Endothelial cell of umbilical vein (primary cell): ENCODE results near the gene WTAP. TPM values are rescaled to one million over a fixed set of nuclear protein-coding genes. Genes with fewer than 3 reads are reported as not detected.

ENCODE experiments used
- BruUV-seq: library from RNA; stranded (reverse); fragments of 400-500 nt; replicated peaks from 2 replicates; lab custom pipeline; 2021; lab: Mats Ljungman, UMichigan
- CTCF ChIA-PET: fragments of 300-600, 350-600 bp; sonication (Branson Sonifier 250); formaldehyde crosslinking; loops from one replicate; lab custom pipeline; 2021; ENCODE audit warnings: antibody characterized with exemption, inconsistent platforms; lab: Charles Lee
- POLR2A ChIA-PET: fragments of 300-600, 350-600 bp; sonication (Branson Sonifier 250); formaldehyde crosslinking; loops from one replicate; lab custom pipeline; 2021; ENCODE audit warnings: antibody characterized with exemption, inconsistent platforms; lab: Charles Lee
- DNase-seq: peaks from one replicate; pipeline ENCODE4 v3.0.0-alpha.2; 2011; ENCODE audit warnings: low read depth, low spot score
- FAIRE-seq: peaks from 2 replicates; lab custom pipeline; 2011; peaks lifted over from hg19 to GRCh38; lab: Jason Lieb, UNC
- H2AFZ ChIP-seq: 2 replicates; pipeline ENCODE4 v1.6.0; 2012; ENCODE audit warnings: low read depth, low read length, control low read depth, inconsistent platforms
- H3K27ac ChIP-seq: 2 replicates; pipeline ENCODE4 v1.5.1; 2011; ENCODE audit warnings: low read depth, mild to moderate bottlenecking, control low read depth, low read length, moderate library complexity; ENCODE audit not compliant: insufficient read depth
- H3K27me3 ChIP-seq, 2 experiments: 2 replicates each; pipeline versions ENCODE4 v1.6.0 to v1.6.1; 2011; ENCODE audit warnings: low read length in 2 of 2, mixed read lengths in 1 of 2; ENCODE audit not compliant: control insufficient read depth in 2 of 2, insufficient read depth in 2 of 2
- H3K36me3 ChIP-seq, 2 experiments: 2 replicates in 1 of 2; 3 replicates in 1 of 2; pipeline ENCODE4 v1.5.1; 2011; ENCODE audit warnings: low read length in 2 of 2, mild to moderate bottlenecking in 1 of 2, moderate library complexity in 1 of 2; ENCODE audit not compliant: control insufficient read depth in 2 of 2, insufficient read depth in 2 of 2; ENCODE audit errors: extremely low read depth in 1 of 2
- H3K4me1 ChIP-seq: 3 replicates; pipeline ENCODE4 v1.5.1; 2011; ENCODE audit warnings: mild to moderate bottlenecking, low read length; ENCODE audit not compliant: control insufficient read depth, insufficient read depth; ENCODE audit errors: extremely low read depth
- H3K4me2 ChIP-seq: 2 replicates; pipeline ENCODE4 v1.6.1; 2011; ENCODE audit warnings: low read length, control low read depth, mixed read lengths; ENCODE audit not compliant: insufficient read depth
- H3K4me3 ChIP-seq, 3 experiments: fragments of 200-600 bp in 1 of 3; sonication (generic), shearing (Covaris generic) in 1 of 3; replicated peaks in 1 of 3; 2 replicates each; pipeline ENCODE4 v1.5.1; 2011 to 2016; ENCODE audit warnings: control low read depth in 3 of 3, low read length in 3 of 3, mild to moderate bottlenecking in 2 of 3, inconsistent platforms in 1 of 3, low read depth in 1 of 3, moderate library complexity in 1 of 3; ENCODE audit not compliant: insufficient read depth in 1 of 3
- H3K79me2 ChIP-seq: 2 replicates; pipeline ENCODE4 v1.6.0; 2012; ENCODE audit warnings: low read length, inconsistent platforms; ENCODE audit not compliant: control insufficient read depth, insufficient read depth
- H3K9ac ChIP-seq: replicated peaks from 2 replicates; pipeline ENCODE3; 2011; ENCODE audit warnings: low read length, control low read depth; ENCODE audit not compliant: insufficient read depth; ENCODE audit errors: extremely low read depth
- H3K9me1 ChIP-seq: replicated peaks from 3 replicates; pipeline ENCODE4 v1.6.0; 2011; ENCODE audit warnings: mild to moderate bottlenecking, low read length; ENCODE audit not compliant: control insufficient read depth, insufficient read depth; ENCODE audit errors: extremely low read depth
- H3K9me3 ChIP-seq: replicated peaks from 2 replicates; pipeline ENCODE4 v1.5.1; 2012; ENCODE audit warnings: low read length, inconsistent platforms; ENCODE audit not compliant: control insufficient read depth, insufficient read depth
- H4K20me1 ChIP-seq: replicated peaks from 2 replicates; pipeline ENCODE3; 2011; ENCODE audit warnings: mild to moderate bottlenecking, low read length; ENCODE audit not compliant: control insufficient read depth, insufficient read depth; ENCODE audit errors: extremely low read depth
- EZH2 ChIP-seq: IDR thresholded peaks from 2 replicates; pipeline ENCODE4 v1.6.1; 2012; ENCODE audit warnings: borderline replicate concordance, low read depth, mild to moderate bottlenecking, moderate library complexity, low read length, inconsistent platforms; ENCODE audit not compliant: severe bottlenecking
- FOS ChIP-seq: IDR thresholded peaks from 2 replicates; pipeline ENCODE4 v1.6.1; 2011; ENCODE audit warnings: mild to moderate bottlenecking, low read length, moderate library complexity, borderline replicate concordance; ENCODE audit not compliant: insufficient read depth
- GATA2 ChIP-seq: IDR thresholded peaks from 2 replicates; pipeline ENCODE4 v1.7.0; 2011; ENCODE audit warnings: low read depth, mild to moderate bottlenecking, moderate library complexity, mixed read lengths, low read length; ENCODE audit not compliant: insufficient read length, insufficient read depth
- JUN ChIP-seq: IDR thresholded peaks from 2 replicates; pipeline ENCODE4 v1.6.1; 2011; ENCODE audit warnings: borderline replicate concordance, low read depth; ENCODE audit not compliant: insufficient read length, insufficient read depth
- MAX ChIP-seq: IDR thresholded peaks from 2 replicates; pipeline ENCODE4 v1.6.1; 2011; ENCODE audit not compliant: insufficient read depth, insufficient read length
- POLR2A ChIP-seq: IDR thresholded peaks from 2 replicates; pipeline ENCODE4 v1.6.1; 2012; ENCODE audit warnings: low read depth, mild to moderate bottlenecking, control low read depth, low read length
- POLR2AphosphoS5 ChIP-seq: IDR thresholded peaks from 2 replicates; pipeline ENCODE4 v1.6.1; 2012; ENCODE audit warnings: low read depth, mild to moderate bottlenecking, control low read depth, low read length, moderate library complexity; ENCODE audit not compliant: insufficient read depth
- dilution Hi-C: fragments of 300-500 bp; cut with MboI; formaldehyde crosslinking; loops from one replicate; pipeline ENCODE4 v1.15.0; 2019; ENCODE audit warnings: low sequenced_read_pairs; ENCODE audit not compliant: extremely low pct_ligation_motif_present
- intact Hi-C: fragments of 100-400 bp; cut with micrococcal nuclease; formaldehyde crosslinking; loops from one replicate; pipeline ENCODE4 v1.10.0; 2022
- polyA plus RNA-seq, 4 experiments: library from polyadenylated mRNA; depleted of rRNA in 3 of 4; stranded (reverse) in 3 of 4; unstranded in 1 of 4; fragments of >200 nt; gene quantifications; 2 replicates each; pipeline versions ENCODE4 v1.2.1 to v1.2.3, GENCODE V29; 2011 to 2012; ENCODE audit warnings: missing spikeins in 1 of 4
- total RNA-seq: library from RNA; stranded (reverse); gene quantifications from 2 replicates; pipeline ENCODE4 v1.2.3, GENCODE V29; 2021

Gene WTAP
- total and polyA plus RNA-seq, 2 donors (not counting 3 experiments of a cell fraction or from before 2014, with no cell fraction given): 21.7 to 81.6 TPM

GRCh38 chr6:159761873-159762680 lies 34.8 kb downstream of the WTAP start, which contains the start of gene ACAT2:
TSS of gene ACAT2 (plus strand) at chr6:159762045. CDS start at chr6:159762088, 43 bp downstream.
- no TSS peak for BruUV-seq

More at GRCh38 chr6:159761873-159762680, 34.8 kb downstream of the WTAP start, which contains the start of gene ACAT2:
- Histone ChIP-seq H3K9me3 (no peaks in the 10 kb centered on the region), H3K9me1 (no peaks in the 10 kb centered on the region), H4K20me1 (no peaks in the 10 kb centered on the region), H3K4me2 (peak within 1 kb of the TSS; percentile 70), H3K36me3 (peaks cover 6 to 10% of the 10 kb centered on the region in 2 experiments), H2AFZ (peak within 1 kb of the TSS; percentile 97), H3K27me3 (no peaks in the 10 kb centered on the region), H3K27ac (peak within 1 kb of the TSS; percentile 85), H3K79me2 (peaks cover 16% of the 10 kb centered on the region), H3K4me3 (peak within 1 kb of the TSS; percentile 73 to 97 (median 92)), H3K9ac (peak within 1 kb of the TSS; percentile 86), H3K4me1 (peaks cover 20% of the 10 kb centered on the region)
- DNase-seq: peak; percentile 94
- dilution Hi-C loops (no loop called here), intact Hi-C loops (loop anchor here (1.0 kb wide), 3 partner anchors 27 to 71 kb away; partner anchors contain the start of genes TCP1 and WTAP)
- POLR2A ChIA-PET: interaction anchor here (0.6 to 1.8 kb wide), 3 partner anchors 27 to 35 kb away, joined by 3 to 7 read pairs (median 3); partner anchors contain the start of genes TCP1 and WTAP
- CTCF ChIA-PET: interaction anchor here (0.6 to 0.9 kb wide), 2 partner anchors 11 to 28 kb away, joined by 3 to 4 read pairs; partner anchors contain the start of genes MRPL18 and TCP1
- TF ChIP-seq POLR2A: peak; percentile 72
- no peak for TF ChIP-seq EZH2
- TF ChIP-seq POLR2AphosphoS5: peak; percentile 74
- TF ChIP-seq FOS: no peak
- TF ChIP-seq GATA2: no peak
- TF ChIP-seq MAX: peak; percentile 46
- TF ChIP-seq JUN: no peak
- peak; percentile 95 for FAIRE-seq
